A549 treated with Mapracorat at 1 μM for 4 hours (cell line): ENCODE measurements around the gene MRPS6. TPM values are rescaled to one million over a fixed set of nuclear protein-coding genes. Genes with fewer than 3 reads are reported as not detected.

Experiments used
- total RNA-seq: library from RNA; stranded (reverse); fragments of 200-300 nt; extraction: Qiagen RNA extraction; gene quantifications from 5 replicates; pipeline ENCODE4 v1.2.3, GENCODE V29; 2022

The MRPS6 gene
- total RNA-seq = 35.8 to 44.6 TPM (median 41.7 TPM) in 5 replicates

GRCh38 chr21:34073032-34073748, at the start of gene MRPS6, which contains the start of gene SLC5A3:
TSS of gene MRPS6 (plus strand) at chr21:34073578. CDS start at chr21:34073701, 123 bp downstream.
TSS of gene SLC5A3 (plus strand) at chr21:34073578. CDS start at chr21:34095199, 21,621 bp downstream.

Other genes starting within 250 kb of the MRPS6 start
- gene ATP5PO, start 157.8 kb upstream of the MRPS6 start, total RNA-seq = 141 to 152 TPM (median 147 TPM) in 5 replicates
- 2.3 to 3.0 TPM (median 2.6 TPM) in 5 replicates for gene SLC5A3, start within 50 bp of the MRPS6 start, total RNA-seq